H9 (cell line): ENCODE measurements around the gene ME3. TPM values are rescaled to one million over a fixed set of nuclear protein-coding genes. Genes with fewer than 3 reads are reported as not detected.

Source experiments
- DNase-seq: peaks from one replicate; pipeline ENCODE4 v3.0.0-alpha.2; 2017
- H2AFZ ChIP-seq: one replicate; pipeline ENCODE4 v1.6.1; 2013; ENCODE audit warnings: mild to moderate bottlenecking, low read length, control low read depth, moderate library complexity
- H2AK5ac ChIP-seq: 2 replicates; pipeline ENCODE4 v1.6.1; 2013; ENCODE audit warnings: low read length, control low read depth, mixed read lengths; ENCODE audit not compliant: insufficient read length
- H2BK120ac ChIP-seq: one replicate; pipeline ENCODE4 v1.6.1; 2013; ENCODE audit warnings: low read depth, mild to moderate bottlenecking, low read length, control low read depth, inconsistent platforms; ENCODE audit not compliant: poor library complexity, severe bottlenecking
- H2BK12ac ChIP-seq: 2 replicates; pipeline ENCODE4 v1.6.1; 2013; ENCODE audit warnings: low read length, control low read depth, mixed read lengths, low read depth; ENCODE audit not compliant: insufficient read length
- H2BK15ac ChIP-seq: 2 replicates; pipeline ENCODE4 v1.6.1; 2013; ENCODE audit warnings: low read depth, low read length, control low read depth
- H2BK20ac ChIP-seq: one replicate; pipeline ENCODE4 v1.6.1; 2013; ENCODE audit warnings: low read depth, mild to moderate bottlenecking, low read length, control low read depth, inconsistent platforms; ENCODE audit not compliant: poor library complexity, severe bottlenecking
- H2BK5ac ChIP-seq: 2 replicates; pipeline ENCODE4 v1.6.1; 2013; ENCODE audit warnings: low read length, control low read depth, mixed read lengths; ENCODE audit not compliant: insufficient read length
- H3K14ac ChIP-seq: 2 replicates; pipeline ENCODE4 v1.6.1; 2013; ENCODE audit warnings: low read length, control low read depth; ENCODE audit not compliant: insufficient read depth
- H3K18ac ChIP-seq: 2 replicates; pipeline ENCODE4 v1.6.1; 2013; ENCODE audit warnings: low read depth, mild to moderate bottlenecking, mixed read lengths, low read length, control low read depth; ENCODE audit not compliant: insufficient read length
- H3K23ac ChIP-seq: 2 replicates; pipeline ENCODE4 v1.6.1; 2013; ENCODE audit warnings: low read length, control low read depth, mixed read lengths, low read depth; ENCODE audit not compliant: insufficient read length
- H3K23me2 ChIP-seq: 2 replicates; pipeline ENCODE4 v1.6.1; 2013; ENCODE audit warnings: low read depth, mild to moderate bottlenecking, mixed read lengths, low read length, control low read depth; ENCODE audit not compliant: insufficient read length, poor library complexity, severe bottlenecking
- H3K27ac ChIP-seq: 2 replicates; pipeline ENCODE4 v1.5.1; 2013; ENCODE audit warnings: low read length, control low read depth, mixed read lengths, low read depth; ENCODE audit not compliant: insufficient read length
- H3K27me3 ChIP-seq: 2 replicates; pipeline ENCODE4 v1.6.1; 2013; ENCODE audit warnings: low read length, control low read depth, inconsistent platforms; ENCODE audit not compliant: insufficient read depth
- H3K4ac ChIP-seq: 2 replicates; pipeline ENCODE4 v1.6.1; 2013; ENCODE audit warnings: low read depth, mild to moderate bottlenecking, control low read depth, inconsistent platforms, low read length, moderate library complexity
- H3K4me1 ChIP-seq: 2 replicates; pipeline ENCODE4 v1.6.1; 2013; ENCODE audit warnings: low read length, control low read depth, inconsistent platforms; ENCODE audit not compliant: insufficient read depth
- H3K4me2 ChIP-seq: 2 replicates; pipeline ENCODE4 v1.6.1; 2013; ENCODE audit warnings: low read length, control low read depth, mixed read lengths; ENCODE audit not compliant: insufficient read length, insufficient read depth
- H3K56ac ChIP-seq: 2 replicates; pipeline ENCODE4 v1.6.1; 2013; ENCODE audit warnings: low read depth, mild to moderate bottlenecking, mixed read lengths, low read length, control low read depth; ENCODE audit not compliant: insufficient read length
- H3K79me1 ChIP-seq: 2 replicates; pipeline ENCODE4 v1.6.1; 2013; ENCODE audit warnings: low read depth, mild to moderate bottlenecking, moderate library complexity, low read length, control low read depth, inconsistent platforms; ENCODE audit not compliant: insufficient read depth, poor library complexity, severe bottlenecking
- H3K79me2 ChIP-seq: 2 replicates; pipeline ENCODE4 v1.6.1; 2013; ENCODE audit warnings: low read length, control low read depth, inconsistent platforms; ENCODE audit not compliant: insufficient read depth
- H3K9ac ChIP-seq: 2 replicates; pipeline ENCODE4 v1.6.1; 2013; ENCODE audit warnings: low read length, control low read depth, mixed read lengths; ENCODE audit not compliant: insufficient read length; ENCODE audit errors: extremely low read depth
- H3K9me3 ChIP-seq: one replicate; pipeline ENCODE4 v1.6.1; 2013; ENCODE audit warnings: low read depth, low read length, inconsistent platforms; ENCODE audit not compliant: control insufficient read depth
- H3T11ph ChIP-seq: one replicate; pipeline ENCODE4 v1.6.1; 2013; ENCODE audit warnings: mild to moderate bottlenecking, low read length, control low read depth, inconsistent platforms
- H4K20me1 ChIP-seq: one replicate; pipeline ENCODE4 v1.6.1; 2013; ENCODE audit not compliant: control insufficient read depth, insufficient read length, insufficient read depth
- H4K5ac ChIP-seq: 2 replicates; pipeline ENCODE4 v1.6.1; 2013; ENCODE audit warnings: low read depth, mild to moderate bottlenecking, mixed read lengths, low read length, control low read depth; ENCODE audit not compliant: insufficient read length
- H4K8ac ChIP-seq: replicated peaks from 2 replicates; pipeline ENCODE4 v1.6.1; 2013; ENCODE audit warnings: low read length, control low read depth, mixed read lengths, low read depth; ENCODE audit not compliant: insufficient read length
- H4K91ac ChIP-seq: 2 replicates; pipeline ENCODE4 v1.6.1; 2013; ENCODE audit warnings: low read depth, mild to moderate bottlenecking, moderate library complexity, mixed read lengths, low read length, control low read depth; ENCODE audit not compliant: insufficient read length
- H3K27ac Mint-ChIP-seq, 3 experiments: 2 replicates in 2 of 3; 3 replicates in 1 of 3; pipeline ENCODE4 v1.8.0; 2020 to 2021; ENCODE audit warnings: mixed read lengths in 3 of 3, mild to moderate bottlenecking in 1 of 3, moderate library complexity in 1 of 3
- H3K27me3 Mint-ChIP-seq: 2 replicates; pipeline ENCODE4 v1.8.0; 2021; ENCODE audit warnings: low read depth, mild to moderate bottlenecking, moderate library complexity, mixed read lengths
- H3K36me3 Mint-ChIP-seq, 3 experiments: 2 replicates in 2 of 3; 3 replicates in 1 of 3; pipeline ENCODE4 v1.8.0; 2020 to 2021; ENCODE audit warnings: low read depth in 3 of 3, mixed read lengths in 3 of 3; ENCODE audit not compliant: insufficient read depth in 1 of 3
- H3K4me1 Mint-ChIP-seq, 2 experiments: 2 replicates each; pipeline ENCODE4 v1.8.0; 2020; ENCODE audit warnings: mixed read lengths in 2 of 2
- H3K4me3 Mint-ChIP-seq, 2 experiments: 2 replicates in 1 of 2; 3 replicates in 1 of 2; pipeline ENCODE4 v1.8.0; 2020 to 2021; ENCODE audit warnings: mild to moderate bottlenecking in 2 of 2, mixed read lengths in 2 of 2, moderate library complexity in 1 of 2
- H3K9me3 Mint-ChIP-seq, 2 experiments: 2 replicates in 1 of 2; 3 replicates in 1 of 2; pipeline ENCODE4 v1.8.0; 2020; ENCODE audit warnings: mild to moderate bottlenecking in 2 of 2, mixed read lengths in 2 of 2, moderate library complexity in 1 of 2
- CTCF ChIP-seq: fragments of 200-600 bp; sonication (generic); conservative IDR thresholded peaks from 3 replicates; pipeline ENCODE4 v1.8.0; 2021; ENCODE audit warnings: antibody characterized with exemption, mild to moderate bottlenecking
- WGBS: extraction: QIAGEN DNeasy Blood & Tissue Kit; methylation state at CpG from one replicate; pipeline ENCODE4 v1.1.7; 2013; ENCODE audit warnings: missing lambda C conversion rate, low lambda C conversion rate, mixed read lengths; ENCODE audit not compliant: insufficient read length; ENCODE audit errors: extremely low coverage; 5-methylcytosine and 5-hydroxymethylcytosine counted together
- total RNA-seq: library from RNA; stranded (reverse); gene quantifications from 2 replicates; pipeline ENCODE4 v1.2.1, GENCODE V29; 2021

Gene ME3
- total RNA-seq, 1 experiment from 2014 or later, result 2.8 TPM

DNA sequence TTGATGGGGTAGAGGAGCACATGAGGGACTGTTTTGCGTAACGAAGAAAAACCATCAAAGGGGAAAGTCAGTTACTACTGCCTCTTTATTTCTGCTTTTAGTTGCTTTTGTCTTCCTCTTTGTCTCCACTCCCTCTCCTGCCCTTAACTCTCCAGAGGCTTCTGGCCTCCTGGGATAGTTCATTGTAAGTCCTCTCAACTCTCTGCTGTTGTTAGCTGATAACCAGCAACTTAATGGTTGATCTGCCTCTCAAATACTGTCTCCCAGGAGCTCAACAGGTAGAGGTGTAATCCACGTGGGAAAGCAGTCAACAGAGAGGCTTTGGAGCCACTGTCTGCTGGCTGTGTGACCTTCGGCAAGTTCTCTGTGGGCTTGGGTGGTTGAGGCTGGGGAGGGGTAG lies 250.5 kb downstream of the ME3 start:
- no peak overlapping the region for H2BK15ac ChIP-seq
- H3K9ac ChIP-seq, result no peak overlapping the region
- Mint-ChIP-seq H3K36me3 (no peaks in the 10 kb centered on the region), H3K9me3 (peaks cover 0 to 5% of the 10 kb centered on the region in 2 experiments; a peak in 2 of 5 replicates), H3K27ac (peak overlapping the region in 2 of 3 experiments; percentile 6 to 72; a peak in 2 of 7 replicates), H3K4me1 (peaks cover 7 to 9% of the 10 kb centered on the region in 2 experiments; a peak in 3 of 4 replicates), H3K27me3 (no peaks in the 10 kb centered on the region), H3K4me3 (no peak overlapping the region; a peak in 1 of 5 replicates)
- no peak overlapping the region for H4K5ac ChIP-seq
- H3K27ac ChIP-seq, result no peak overlapping the region
- H2BK20ac ChIP-seq, result no peak overlapping the region
- no peaks in the 10 kb centered on the region for H4K20me1 ChIP-seq
- TF ChIP-seq CTCF, result no peak
- H2AFZ ChIP-seq, result no peak overlapping the region
- DNase-seq, result no peak
- H3K9me3 ChIP-seq, result no peaks in the 10 kb centered on the region
- no peaks in the 10 kb centered on the region for H3K4me1 ChIP-seq
- no peak overlapping the region for H3K14ac ChIP-seq
- no peak overlapping the region for H3K4me2 ChIP-seq
- H2BK120ac ChIP-seq, result no peak overlapping the region
- no peak overlapping the region for H4K8ac ChIP-seq
- no peaks in the 10 kb centered on the region for H3K27me3 ChIP-seq
- no peak overlapping the region for H3K18ac ChIP-seq
- no peak overlapping the region for H4K91ac ChIP-seq
- no peak overlapping the region for H2AK5ac ChIP-seq
- no peak overlapping the region for H2BK12ac ChIP-seq
- no CpG with 5 or more reads among the region's 4 CpGs for WGBS
- H3K23ac ChIP-seq, result no peak overlapping the region
- H3K56ac ChIP-seq, result no peak overlapping the region
- no peak overlapping the region for H3T11ph ChIP-seq
- no peak overlapping the region for H2BK5ac ChIP-seq
- H3K4ac ChIP-seq, result no peak overlapping the region
- H3K23me2 ChIP-seq, result no peaks in the 10 kb centered on the region
- no peaks in the 10 kb centered on the region for H3K79me2 ChIP-seq
- H3K79me1 ChIP-seq, result no peaks in the 10 kb centered on the region
